CD4-positive, alpha-beta T cell treated with Interleukin-12 subunit alpha and Interleukin-12 subunit beta, for 1 hour (primary cell): ENCODE results near the gene SERPIND1.
"Not testable (repeated sequence)": the region's sequence is repeated elsewhere in the genome, so short reads cannot be mapped to it uniquely, and the experiment has no call there.

Source experiments
- DNase-seq: peaks from one replicate; pipeline ENCODE4 v3.0.0-alpha.2; 2020

The SERPIND1 gene

DNA sequence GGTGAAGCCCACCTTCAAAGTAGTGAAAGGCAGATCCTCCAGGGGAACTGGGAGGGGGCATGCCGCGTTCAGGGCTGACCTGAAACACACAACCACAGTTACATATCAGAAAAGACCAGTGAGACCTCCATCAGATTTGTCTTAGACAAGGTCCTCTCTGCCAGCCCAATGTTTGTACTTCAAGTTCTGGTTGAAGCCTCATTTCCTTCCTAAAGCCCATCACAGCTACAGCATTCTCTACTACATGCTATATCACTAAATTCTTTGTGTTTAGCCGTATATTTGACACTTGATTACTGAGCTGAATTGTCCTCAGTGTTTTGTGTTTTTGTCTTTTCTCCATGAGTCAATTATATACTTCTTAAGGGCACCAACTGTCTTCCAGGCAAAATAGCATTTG lies 44.6 kb downstream of the SERPIND1 start:
- DNase-seq = no peak

DNA sequence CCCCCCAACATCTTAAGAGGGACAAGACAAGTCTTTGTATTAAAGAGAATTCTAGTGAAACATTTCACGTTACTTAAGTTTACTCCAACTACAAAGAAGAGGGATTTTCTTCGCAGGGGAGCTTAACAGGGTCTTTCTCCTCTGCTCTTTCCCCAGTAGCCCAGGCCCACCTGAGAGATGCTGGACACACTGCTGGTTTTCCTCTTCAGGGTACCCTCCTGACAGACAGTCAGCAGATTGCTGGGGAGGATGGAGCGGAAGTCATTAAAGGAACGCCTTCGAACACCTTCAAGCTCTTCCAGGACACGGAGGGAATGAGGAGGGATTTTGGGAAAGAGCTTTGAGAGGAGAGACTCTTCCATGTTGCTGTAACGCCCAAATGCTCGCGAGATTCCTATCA lies 45.6 kb downstream of the SERPIND1 start:
- DNase-seq = no peak

DNA sequence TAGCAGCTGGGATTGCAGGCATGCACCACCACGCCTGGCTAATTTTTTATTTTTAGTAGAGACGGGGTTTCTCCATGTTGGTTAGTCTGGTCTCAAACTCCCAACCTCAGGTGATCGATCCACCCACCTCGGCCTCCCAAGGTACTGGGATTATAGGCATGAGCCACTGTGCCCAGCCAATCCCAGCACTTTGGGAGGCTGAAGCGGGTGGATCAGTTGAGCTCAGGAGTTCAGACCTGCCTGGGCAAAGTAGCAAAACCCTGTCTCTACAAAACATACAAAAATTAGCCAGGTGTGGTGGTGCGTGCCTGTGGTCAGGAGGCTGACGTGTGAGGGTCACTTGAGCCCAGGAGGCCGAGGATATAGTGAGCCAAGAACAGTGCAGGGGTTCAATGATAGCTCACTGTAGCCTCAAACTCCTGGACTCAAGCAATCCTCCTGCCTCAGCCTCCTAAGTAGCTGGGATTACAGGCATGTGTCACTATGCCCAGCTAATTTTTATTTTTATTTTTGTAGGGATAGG lies 47.9 kb downstream of the SERPIND1 start:
- DNase-seq = not testable (repeated sequence)

DNA sequence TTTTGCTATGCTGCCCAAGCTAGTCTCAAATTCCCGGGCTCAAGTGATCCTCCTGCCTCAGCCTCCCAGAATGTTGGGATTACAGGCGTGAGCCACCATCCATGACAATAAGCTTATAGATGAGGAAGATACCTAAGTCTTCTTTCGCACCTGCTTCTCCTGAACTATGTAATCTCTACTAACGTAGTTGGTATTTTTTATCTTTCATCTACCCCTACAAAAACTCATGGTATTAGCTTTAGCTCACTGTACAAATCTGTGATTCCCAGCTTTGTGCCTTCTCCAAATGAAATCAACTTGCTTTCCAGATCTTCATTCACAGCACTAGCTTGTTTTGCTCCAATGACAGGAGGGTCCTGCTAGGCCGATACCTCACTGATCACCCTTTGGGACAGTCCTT lies 48.3 kb downstream of the SERPIND1 start:
- no peak for DNase-seq

DNA sequence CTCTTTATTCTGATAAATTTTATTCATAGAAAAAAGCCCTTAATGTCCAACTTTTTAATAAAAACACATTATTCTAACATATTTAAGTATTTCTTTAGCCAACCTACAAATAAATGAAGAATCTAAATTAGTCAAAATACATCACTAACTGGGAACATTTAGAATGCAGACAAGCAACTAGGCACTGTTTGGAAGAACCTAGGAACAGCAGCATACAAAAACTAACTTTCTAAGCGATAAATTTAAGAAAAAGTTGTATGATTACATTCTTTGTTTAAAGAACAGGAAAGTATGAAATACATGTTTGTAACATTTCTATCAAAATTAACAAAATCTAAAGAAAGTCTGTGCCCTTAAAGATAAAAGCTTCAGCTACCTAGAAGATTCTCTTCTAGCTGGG lies 49.4 kb downstream of the SERPIND1 start:
- DNase-seq = no peak

DNA sequence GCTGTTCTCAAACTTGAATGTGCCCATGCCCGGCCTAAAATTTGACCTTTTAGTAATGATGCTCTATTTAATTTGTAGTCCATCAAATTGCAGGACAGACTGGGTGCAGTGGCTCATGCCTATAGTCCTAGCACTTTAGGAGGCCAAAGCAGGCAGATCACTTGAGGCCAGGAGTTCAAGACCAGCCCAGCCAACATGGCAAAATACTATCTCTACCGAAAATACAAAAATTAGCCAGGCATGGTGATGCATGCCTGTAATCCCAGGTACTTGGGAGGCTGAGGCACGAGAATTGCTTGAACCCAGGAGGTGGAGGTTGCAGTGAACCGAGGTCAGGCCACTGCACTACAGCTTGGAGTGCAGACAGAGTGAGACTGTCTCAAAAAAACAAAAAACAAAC lies 51.3 kb downstream of the SERPIND1 start:
- not testable (repeated sequence) for DNase-seq

DNA sequence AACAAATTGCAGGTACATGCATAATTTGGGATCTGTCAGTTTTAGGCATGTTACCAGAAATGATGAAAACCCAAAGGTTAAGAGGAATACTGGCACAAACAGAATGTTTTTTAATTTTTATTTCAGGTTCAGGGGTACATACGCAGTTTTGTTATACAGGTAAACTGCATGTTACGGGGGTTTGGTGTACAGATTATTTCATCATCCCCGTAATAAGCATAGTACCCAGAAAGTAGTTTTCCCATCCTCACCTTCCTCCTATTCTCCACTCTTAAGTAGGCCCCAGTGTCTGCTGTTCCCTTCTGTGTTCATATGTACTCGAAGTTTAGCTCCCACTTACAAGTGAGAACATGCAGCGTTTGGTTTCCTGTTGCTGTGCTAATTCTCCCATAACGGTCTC lies 51.7 kb downstream of the SERPIND1 start:
- DNase-seq = no peak

DNA sequence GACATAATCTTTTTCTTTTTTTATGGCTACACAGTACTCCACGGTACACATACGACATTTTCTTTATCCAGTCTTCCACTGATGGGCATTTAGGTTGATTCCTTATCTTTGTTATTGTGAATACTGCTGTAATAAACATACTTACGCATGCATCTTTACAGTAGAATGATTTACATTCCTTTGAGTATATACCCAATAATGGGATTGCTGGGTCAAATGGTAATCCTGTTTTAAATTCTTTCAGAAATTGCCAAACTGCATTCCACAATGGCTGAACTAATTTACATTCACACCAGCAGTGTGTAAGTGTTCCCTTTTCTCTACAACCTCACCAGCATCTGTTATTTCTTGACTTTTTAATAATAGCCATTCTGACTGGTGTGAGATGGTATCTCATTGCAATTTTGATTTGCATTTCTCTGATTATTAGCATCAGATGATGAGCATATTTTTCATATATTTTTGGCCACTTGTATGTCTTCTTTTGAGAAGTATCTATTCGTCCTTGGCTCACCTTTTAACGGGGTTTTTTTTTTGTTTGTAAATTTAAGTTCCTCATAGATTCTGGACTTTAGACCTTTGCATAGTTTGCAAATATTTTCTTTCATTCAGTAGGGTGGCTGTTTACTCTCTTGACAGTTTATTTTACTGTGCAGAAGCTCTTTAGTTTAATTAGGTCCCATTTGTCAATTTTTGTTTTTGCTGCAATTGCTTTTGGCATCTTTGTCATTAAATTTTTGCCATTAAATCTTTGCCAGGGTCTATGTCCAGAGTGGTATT lies 52.6 kb downstream of the SERPIND1 start:
- not testable (repeated sequence) for DNase-seq

DNA sequence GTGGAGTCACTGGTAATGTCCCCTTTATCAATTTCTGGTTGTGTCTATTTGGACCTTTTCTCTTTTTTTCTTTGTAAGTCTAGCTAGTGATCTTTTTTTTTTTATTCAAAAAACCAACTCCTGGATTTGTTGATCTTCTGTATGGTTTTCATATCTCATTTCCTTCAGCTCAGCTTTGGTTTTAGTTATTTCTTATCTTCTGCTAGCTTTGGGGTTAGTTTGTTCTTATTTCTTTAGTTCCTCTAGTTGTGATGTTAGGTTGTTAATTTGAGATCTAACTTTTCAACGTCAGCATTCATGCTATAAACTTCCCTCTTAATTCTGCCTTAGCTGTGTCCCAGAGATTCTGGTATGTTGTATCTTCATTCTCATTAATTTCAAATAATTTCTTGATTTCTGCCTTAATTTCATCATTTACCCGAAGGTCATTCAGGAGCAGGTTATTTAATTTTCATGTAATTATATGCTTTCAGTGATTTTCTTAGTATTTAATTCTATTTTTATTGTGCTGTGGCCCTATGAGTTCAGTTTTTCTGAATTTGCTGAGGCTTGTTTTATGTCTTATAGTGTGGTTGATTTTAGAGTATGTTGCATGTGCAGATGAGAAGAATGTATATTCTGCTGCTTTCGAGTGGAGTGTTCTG lies 55.7 kb downstream of the SERPIND1 start:
- DNase-seq = no peak

DNA sequence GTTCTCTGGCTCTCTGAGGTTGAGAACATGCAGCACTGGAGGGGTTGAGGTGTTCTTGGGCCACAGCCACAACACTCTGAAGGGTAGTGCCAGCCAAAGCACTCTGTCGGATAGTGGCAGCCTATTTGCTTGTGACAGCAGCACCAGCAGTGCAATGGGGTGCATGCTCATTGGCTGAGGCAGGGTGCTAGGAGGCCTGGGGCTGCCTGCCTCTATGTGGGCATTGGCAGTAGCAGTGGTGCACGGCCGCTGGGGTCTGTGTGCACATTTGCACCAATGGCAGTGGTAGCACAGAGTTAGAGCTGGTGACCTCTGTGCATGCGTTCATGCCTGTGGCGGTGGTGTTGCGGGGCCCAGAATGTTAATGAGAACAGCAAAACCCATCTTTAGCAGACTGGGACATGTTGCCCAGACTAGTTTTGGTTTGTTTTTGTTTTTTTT lies 59.3 kb downstream of the SERPIND1 start:
- no peak for DNase-seq

DNA sequence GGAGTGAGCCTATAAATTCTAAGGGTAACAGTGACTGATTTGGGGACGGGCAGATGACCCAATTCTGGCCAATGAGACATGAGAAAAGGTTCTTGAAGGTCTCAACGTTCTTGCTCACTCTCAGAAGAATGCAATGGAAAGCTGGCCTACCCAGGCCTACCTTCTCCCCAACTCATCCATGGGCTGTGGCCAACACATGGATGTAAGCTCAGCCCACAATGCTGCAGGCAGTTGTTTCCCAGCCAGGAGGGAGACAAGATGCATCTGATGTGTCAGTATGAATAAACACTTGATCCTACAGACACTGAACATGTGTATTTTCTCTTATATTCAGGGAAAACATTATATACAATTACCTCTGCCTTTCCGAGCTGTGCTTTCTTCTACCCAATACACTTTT lies 60.3 kb downstream of the SERPIND1 start:
- DNase-seq = no peak

DNA sequence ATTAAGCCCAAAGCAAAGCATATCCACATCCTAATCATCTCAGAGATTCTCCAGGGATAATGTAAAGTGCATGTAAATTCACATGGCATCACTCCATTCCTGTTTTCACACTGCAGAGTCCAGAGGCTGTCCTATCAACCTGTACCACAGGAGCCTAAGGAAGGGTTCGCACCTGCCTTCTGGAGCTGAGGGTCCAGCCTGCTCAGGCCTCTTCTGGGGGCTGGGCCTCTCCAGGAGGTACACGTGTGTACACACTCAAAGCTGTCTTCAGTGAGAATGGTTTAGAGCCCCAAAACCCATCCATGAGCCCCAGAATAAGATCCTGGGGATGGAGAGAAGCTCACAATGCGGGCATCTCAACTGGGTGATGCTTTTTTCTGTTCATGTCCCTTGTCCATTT lies 60.8 kb downstream of the SERPIND1 start:
- DNase-seq = no peak
